Stimulated activated CD4-positive, alpha-beta T cell treated with anti-CD3 and anti-CD28 coated beads, Interleukin-4, amount 100 ng/mL, for 4 hours (primary cell): ENCODE measurements around the gene ZNF684.
"Not testable (repeated sequence)": the region's sequence is repeated elsewhere in the genome, so short reads cannot be mapped to it uniquely, and the experiment has no call there.

Experiments used
- DNase-seq, 2 experiments: peaks; one replicate each; pipeline ENCODE4 v3.0.0-alpha.2; 2020

ZNF684 gene

GRCh38 chr1:40531381-40532061 lies at the start of gene ZNF684:
TSS of gene ZNF684 (plus strand) at chr1:40531637. CDS start at chr1:40533167, 1,530 bp downstream.
- peak; percentile 74 to 87 for DNase-seq

- DNase-seq: no peak
Measured at GRCh38 chr1:40495315-40495903, 36.0 kb upstream of the ZNF684 start.

GRCh38 chr1:40502651-40503050 lies 28.8 kb upstream of the ZNF684 start:
- not testable (repeated sequence) for DNase-seq

GRCh38 chr1:40507973-40508372 lies 23.5 kb upstream of the ZNF684 start:
- DNase-seq: no peak

GRCh38 chr1:40508375-40509341 lies 22.8 kb upstream of the ZNF684 start, which contains the start of gene EXO5:
TSS of gene EXO5 (plus strand) at chr1:40508767. CDS start at chr1:40514545, 5,778 bp downstream.
- peak; percentile 84 for DNase-seq

- no peak for DNase-seq
Measured at GRCh38 chr1:40519517-40519916, 11.9 kb upstream of the ZNF684 start.

GRCh38 chr1:40530735-40531380 lies 579 bp upstream of the ZNF684 start:
- no peak for DNase-seq

GRCh38 chr1:40532062-40532389 lies 589 bp downstream of the ZNF684 start:
- DNase-seq: no peak

GRCh38 chr1:40532844-40533424 lies 1.5 kb downstream of the ZNF684 start:
- peak; percentile 5 to 12 for DNase-seq

GRCh38 chr1:40534589-40534988 lies 3.2 kb downstream of the ZNF684 start:
- DNase-seq: no peak

- no peak for DNase-seq
Measured at GRCh38 chr1:40535732-40536131, 4.3 kb downstream of the ZNF684 start.

- DNase-seq: no peak
Measured at GRCh38 chr1:40539338-40539737, 7.9 kb downstream of the ZNF684 start.

GRCh38 chr1:40546957-40547356 lies 15.5 kb downstream of the ZNF684 start:
- DNase-seq: no peak

GRCh38 chr1:40553017-40553416 lies 21.6 kb downstream of the ZNF684 start:
- no peak for DNase-seq

GRCh38 chr1:40554807-40555206 lies 23.4 kb downstream of the ZNF684 start:
- not testable (repeated sequence) for DNase-seq

- no peak for DNase-seq
Measured at GRCh38 chr1:40556121-40556520, 24.7 kb downstream of the ZNF684 start.

GRCh38 chr1:40558241-40558640 lies 26.8 kb downstream of the ZNF684 start:
- DNase-seq: not testable (repeated sequence)

GRCh38 chr1:40562185-40562584 lies 30.7 kb downstream of the ZNF684 start:
- no peak for DNase-seq

GRCh38 chr1:40563266-40563665 lies 31.8 kb downstream of the ZNF684 start:
- DNase-seq: no peak

GRCh38 chr1:40564506-40564905 lies 33.1 kb downstream of the ZNF684 start:
- no peak for DNase-seq

GRCh38 chr1:40564913-40565312 lies 33.5 kb downstream of the ZNF684 start:
- DNase-seq: no peak

- DNase-seq: no peak
Measured at GRCh38 chr1:40567825-40568224, 36.4 kb downstream of the ZNF684 start.

GRCh38 chr1:40574805-40575204 lies 43.4 kb downstream of the ZNF684 start:
- not testable (repeated sequence) for DNase-seq
